GM18508 (cell line): ENCODE results near the gene IGBP1.
"Not testable (repeated sequence)": the region's sequence is repeated elsewhere in the genome, so short reads cannot be mapped to it uniquely, and the experiment has no call there.

Experiments
- ATAC-seq: cut with Tn5 transposase; IDR thresholded peaks from one replicate; pipeline ENCODE4 v1.9.1; 2021; ENCODE audit warnings: moderate number of reproducible peaks; ENCODE audit not compliant: insufficient read depth, unreplicated experiment

Gene IGBP1

GRCh38 chrX:70166601-70167590, 33.6 kb downstream of the IGBP1 start:
- no peak for ATAC-seq

GRCh38 chrX:70168238-70169188, 35.3 kb downstream of the IGBP1 start:
- no peak for ATAC-seq

- no peak for ATAC-seq
These were observed 36.0 kb downstream of the IGBP1 start for GRCh38 chrX:70169281-70169680.

GRCh38 chrX:70171624-70172023, 38.4 kb downstream of the IGBP1 start:
- no peak for ATAC-seq

- no peak for ATAC-seq
These were observed 39.0 kb downstream of the IGBP1 start for GRCh38 chrX:70172221-70172620.

- ATAC-seq = no peak
These were observed 39.7 kb downstream of the IGBP1 start for GRCh38 chrX:70172964-70173363.

GRCh38 chrX:70174754-70175153, 41.5 kb downstream of the IGBP1 start:
- ATAC-seq = no peak

- no peak for ATAC-seq
These were observed 42.1 kb downstream of the IGBP1 start for GRCh38 chrX:70175338-70175737.

GRCh38 chrX:70176938-70177533, 43.8 kb downstream of the IGBP1 start, which contains the start of gene DGAT2L6:
DGAT2L6 (plus strand) TSS chrX:70177483; CDS start chrX:70177583, 100 bp downstream.
- no peak for ATAC-seq

- no peak for ATAC-seq
These were observed 49.8 kb downstream of the IGBP1 start for GRCh38 chrX:70183091-70183490.

GRCh38 chrX:70190225-70190624, 57.0 kb downstream of the IGBP1 start:
- ATAC-seq = no peak

GRCh38 chrX:70196961-70197720, 63.9 kb downstream of the IGBP1 start:
- peak; percentile 74 for ATAC-seq

- no peak for ATAC-seq
These were observed 68.5 kb downstream of the IGBP1 start for GRCh38 chrX:70201732-70202131.

GRCh38 chrX:70208479-70208878, 75.2 kb downstream of the IGBP1 start:
- no peak for ATAC-seq

- ATAC-seq = not testable (repeated sequence)
These were observed 76.3 kb downstream of the IGBP1 start for GRCh38 chrX:70209570-70209969.
